Mucosa of stomach (tissue), 1 donor: ENCODE results near the gene AOX1.
"Not testable (repeated sequence)": the region's sequence is repeated elsewhere in the genome, so short reads cannot be mapped to it uniquely, and the experiment has no call there.

Experiments used
- H3K27me3 ChIP-seq: one replicate; pipeline ENCODE4 v1.7.0; 2013; ENCODE audit warnings: mild to moderate bottlenecking, low read length; ENCODE audit not compliant: control insufficient read depth, insufficient read depth
- H3K36me3 ChIP-seq: one replicate; pipeline ENCODE4 v1.7.0; 2013; ENCODE audit warnings: low read length; ENCODE audit not compliant: control insufficient read depth, insufficient read depth
- H3K4me1 ChIP-seq: one replicate; pipeline ENCODE4 v1.7.0; 2013; ENCODE audit warnings: mild to moderate bottlenecking, low read length; ENCODE audit not compliant: control insufficient read depth, insufficient read depth
- H3K4me3 ChIP-seq: one replicate; pipeline ENCODE4 v1.7.0; 2013; ENCODE audit warnings: low read length
- H3K9ac ChIP-seq: one replicate; pipeline ENCODE4 v1.7.0; 2013; ENCODE audit warnings: mild to moderate bottlenecking, low read length, moderate library complexity
- H3K9me3 ChIP-seq: one replicate; pipeline ENCODE4 v1.7.0; 2013; ENCODE audit warnings: mild to moderate bottlenecking, low read length, moderate library complexity; ENCODE audit not compliant: control insufficient read depth
- donor health status: Pancreatic carcinoma.

The AOX1 gene

DNA sequence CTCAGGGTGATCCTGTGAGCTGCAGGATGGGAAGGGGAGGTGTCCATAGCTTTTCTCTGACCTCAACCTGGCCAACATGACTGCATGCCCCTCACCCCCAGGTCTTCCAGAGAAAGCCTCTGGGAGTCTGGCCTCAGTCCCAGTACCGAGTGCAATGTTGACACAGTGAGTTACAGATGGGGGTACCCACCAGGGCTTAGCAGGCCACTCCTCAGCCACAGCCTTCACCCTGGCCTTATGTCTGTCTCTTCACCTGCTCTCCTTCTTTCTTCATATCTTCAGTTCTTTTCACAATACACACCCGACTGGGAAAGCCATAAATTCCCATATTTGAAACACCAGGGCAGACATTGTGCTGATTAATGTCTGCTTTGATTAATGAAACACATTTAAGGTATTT, 33.5 kb downstream of the AOX1 start:
- Histone ChIP-seq H3K36me3 (no peaks in the 10 kb centered on the region), H3K9me3 (no peaks in the 10 kb centered on the region), H3K27me3 (peaks cover 3% of the 10 kb centered on the region), H3K9ac (no peak overlapping the region), H3K4me3 (no peak overlapping the region), H3K4me1 (no peaks in the 10 kb centered on the region)

DNA sequence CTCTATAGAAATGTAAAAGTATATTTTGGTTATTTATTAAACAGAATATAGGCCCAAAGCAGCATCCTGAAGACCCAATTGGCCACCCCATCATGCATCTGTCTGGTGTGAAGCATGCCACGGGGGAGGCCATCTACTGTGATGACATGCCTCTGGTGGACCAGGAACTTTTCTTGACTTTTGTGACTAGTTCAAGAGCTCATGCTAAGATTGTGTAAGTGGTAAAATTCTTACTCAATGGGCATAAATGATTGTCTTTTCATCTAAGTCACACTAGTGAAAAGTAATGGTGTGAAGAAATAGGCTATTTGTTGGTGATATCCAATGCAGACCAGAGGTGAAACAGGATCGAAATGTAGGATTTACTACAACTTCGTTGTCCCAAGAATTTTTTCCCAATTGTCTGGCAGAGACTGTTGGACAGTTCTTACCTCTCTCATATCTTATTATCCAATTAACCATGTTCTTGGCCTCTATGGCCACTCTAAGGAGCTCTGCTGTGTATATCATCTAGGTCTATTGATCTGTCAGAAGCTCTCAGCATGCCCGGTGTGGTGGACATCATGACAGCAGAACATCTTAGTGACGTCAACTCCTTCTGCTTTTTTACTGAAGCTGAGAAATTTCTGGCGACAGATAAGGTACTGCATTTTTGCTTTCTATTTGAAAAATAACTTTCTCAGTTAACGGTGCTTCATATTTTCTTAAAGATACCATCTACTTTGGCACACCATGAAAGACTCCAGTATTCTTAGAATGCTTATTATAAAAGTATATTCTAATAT, 35.0 kb downstream of the AOX1 start:
- H3K4me3 ChIP-seq, result no peak overlapping the region
- no peak overlapping the region for H3K9ac ChIP-seq
- H3K36me3 ChIP-seq, result no peaks in the 10 kb centered on the region
- H3K4me1 ChIP-seq, result no peaks in the 10 kb centered on the region
- H3K27me3 ChIP-seq, result peaks cover 3% of the 10 kb centered on the region
- H3K9me3 ChIP-seq, result no peaks in the 10 kb centered on the region

DNA sequence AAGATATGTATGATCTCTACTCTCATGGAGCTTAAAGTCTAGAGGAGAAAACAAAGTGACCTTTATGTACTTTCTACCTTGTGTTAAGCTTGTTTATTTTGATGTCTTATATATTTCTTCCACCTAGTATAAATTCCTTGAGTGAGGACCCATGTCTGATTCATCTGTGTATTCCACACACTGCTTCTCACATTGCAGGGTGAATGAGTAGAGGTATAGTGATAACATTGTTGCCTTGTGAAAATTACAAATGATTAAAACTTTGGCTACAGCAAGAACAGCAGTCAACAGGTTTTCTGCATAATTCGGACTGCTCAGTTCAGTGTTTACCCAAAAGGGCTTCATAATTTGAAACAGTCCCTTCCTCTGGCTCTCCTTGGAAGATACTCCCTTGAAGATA, 36.3 kb downstream of the AOX1 start:
- Histone ChIP-seq H3K36me3 (no peaks in the 10 kb centered on the region), H3K9me3 (no peaks in the 10 kb centered on the region), H3K27me3 (peaks cover 3% of the 10 kb centered on the region), H3K9ac (no peak overlapping the region), H3K4me1 (no peaks in the 10 kb centered on the region), H3K4me3 (no peak overlapping the region)

DNA sequence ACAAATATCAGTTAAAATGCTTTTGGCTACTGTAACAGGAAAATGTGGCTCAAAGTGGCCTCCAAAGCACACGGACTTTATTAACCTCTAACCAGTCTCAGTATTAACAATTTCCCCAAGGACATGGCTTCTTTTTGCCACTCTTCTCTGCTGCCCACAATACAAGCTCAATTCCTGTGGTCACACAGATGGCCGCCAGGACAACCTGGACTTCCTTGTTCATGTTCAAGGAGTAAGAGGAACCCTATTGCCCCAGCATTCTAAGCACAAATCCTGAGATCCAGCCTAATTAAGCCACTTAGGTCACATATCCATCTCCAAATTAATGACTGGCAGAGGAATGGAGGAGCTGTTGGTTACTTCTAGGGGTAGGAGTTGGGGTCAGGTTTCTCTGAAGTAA, 38.2 kb downstream of the AOX1 start:
- H3K9ac ChIP-seq, result no peak overlapping the region
- H3K27me3 ChIP-seq, result no peaks in the 10 kb centered on the region
- no peaks in the 10 kb centered on the region for H3K36me3 ChIP-seq
- no peak overlapping the region for H3K4me3 ChIP-seq
- H3K9me3 ChIP-seq, result no peaks in the 10 kb centered on the region
- no peaks in the 10 kb centered on the region for H3K4me1 ChIP-seq

DNA sequence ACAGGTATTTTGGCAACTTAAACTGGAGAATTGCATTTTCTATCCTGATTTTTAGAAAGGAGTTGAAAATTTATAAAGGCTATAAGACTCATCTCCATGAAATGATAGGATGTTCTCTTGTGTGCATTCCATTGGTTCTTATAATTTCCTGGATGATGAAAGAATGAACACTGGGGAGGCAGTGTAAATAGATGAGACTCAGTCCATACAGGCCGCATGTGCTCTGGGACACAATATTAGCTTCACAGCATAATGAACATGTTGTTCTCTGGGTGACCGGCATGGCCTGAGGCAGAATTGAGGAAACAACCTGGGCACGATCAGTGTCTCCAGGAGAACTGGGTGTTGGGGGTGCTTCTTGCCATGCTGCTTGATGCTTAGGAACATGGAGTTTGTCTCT, 38.8 kb downstream of the AOX1 start:
- Histone ChIP-seq H3K36me3 (no peaks in the 10 kb centered on the region), H3K4me1 (no peaks in the 10 kb centered on the region), H3K4me3 (no peak overlapping the region), H3K27me3 (no peaks in the 10 kb centered on the region), H3K9ac (no peak overlapping the region), H3K9me3 (no peaks in the 10 kb centered on the region)

DNA sequence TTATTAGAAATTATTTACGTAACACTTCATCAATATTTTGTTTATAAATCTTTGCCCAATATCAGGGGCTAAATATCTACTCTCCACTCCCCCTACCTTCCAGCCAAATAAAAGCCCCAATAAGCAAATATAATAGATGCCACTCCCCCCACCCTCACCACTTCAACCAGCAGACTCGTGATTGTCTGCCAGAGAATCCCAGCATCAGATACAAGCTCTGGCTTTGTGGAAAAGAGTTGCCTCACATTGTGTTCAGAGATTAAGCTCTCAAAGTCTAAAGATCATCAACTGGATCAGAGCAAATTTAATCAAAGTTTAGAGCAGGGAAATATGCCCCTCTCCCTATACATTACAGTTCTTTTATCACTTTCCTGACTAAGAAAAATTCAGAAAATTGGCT, 39.5 kb downstream of the AOX1 start:
- H3K27me3 ChIP-seq, result no peaks in the 10 kb centered on the region
- no peak overlapping the region for H3K9ac ChIP-seq
- no peaks in the 10 kb centered on the region for H3K9me3 ChIP-seq
- no peaks in the 10 kb centered on the region for H3K4me1 ChIP-seq
- no peaks in the 10 kb centered on the region for H3K36me3 ChIP-seq
- H3K4me3 ChIP-seq, result no peak overlapping the region

DNA sequence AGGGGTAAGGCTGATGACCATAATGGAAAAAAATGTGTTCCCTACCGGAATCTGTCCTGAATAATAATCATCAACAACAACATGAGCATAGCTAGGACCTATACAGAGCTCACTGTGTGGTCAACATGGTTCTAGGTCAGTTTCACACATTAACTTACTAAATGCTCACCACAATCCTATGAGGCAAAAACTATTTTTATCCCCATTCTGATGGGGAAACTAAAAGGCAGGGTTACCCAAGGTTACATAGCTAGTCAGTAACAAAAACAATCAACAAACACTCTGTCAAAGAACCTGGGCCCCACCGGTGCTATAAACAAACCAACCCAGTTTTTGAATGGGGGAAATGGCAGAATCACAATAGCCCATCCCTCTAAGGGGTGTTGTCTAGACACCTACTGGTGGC, 40.1 kb downstream of the AOX1 start:
- H3K4me3 ChIP-seq, result no peak overlapping the region
- no peaks in the 10 kb centered on the region for H3K27me3 ChIP-seq
- no peaks in the 10 kb centered on the region for H3K36me3 ChIP-seq
- H3K9ac ChIP-seq, result no peak overlapping the region
- no peaks in the 10 kb centered on the region for H3K4me1 ChIP-seq
- no peaks in the 10 kb centered on the region for H3K9me3 ChIP-seq

DNA sequence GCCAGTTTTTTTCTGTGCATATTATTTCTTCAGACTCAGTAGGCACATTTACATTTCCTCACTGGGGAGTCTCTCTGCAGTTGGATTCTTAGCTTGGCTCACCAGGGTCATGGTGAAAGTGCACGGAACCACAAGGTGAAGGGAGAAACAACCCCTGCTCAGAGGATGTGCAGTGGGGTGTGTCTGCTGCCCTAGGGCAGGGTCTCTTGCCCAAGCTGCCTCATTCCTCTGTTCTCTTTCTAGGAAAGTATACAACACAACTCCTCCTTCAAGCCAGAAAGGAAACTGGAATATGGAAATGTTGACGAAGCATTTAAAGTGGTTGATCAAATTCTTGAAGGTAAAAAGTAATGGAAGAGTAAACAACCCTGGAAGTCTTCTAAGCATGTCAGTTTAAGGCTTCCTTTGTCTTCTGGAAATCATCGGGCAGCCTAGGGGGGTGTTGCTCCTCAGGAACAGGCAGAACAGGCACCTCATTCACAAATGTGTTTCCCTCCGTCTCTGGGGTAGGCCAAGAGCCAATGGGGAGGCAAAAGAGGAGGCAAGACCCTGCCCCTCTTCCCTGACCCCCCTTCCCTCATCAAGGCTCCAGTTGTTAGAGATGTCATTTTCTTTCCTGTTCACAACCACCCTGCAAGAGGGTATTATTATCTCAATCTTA, 41.4 kb downstream of the AOX1 start:
- no peak overlapping the region for H3K9ac ChIP-seq
- no peaks in the 10 kb centered on the region for H3K9me3 ChIP-seq
- no peak overlapping the region for H3K4me3 ChIP-seq
- no peaks in the 10 kb centered on the region for H3K27me3 ChIP-seq
- H3K4me1 ChIP-seq, result no peaks in the 10 kb centered on the region
- no peaks in the 10 kb centered on the region for H3K36me3 ChIP-seq

DNA sequence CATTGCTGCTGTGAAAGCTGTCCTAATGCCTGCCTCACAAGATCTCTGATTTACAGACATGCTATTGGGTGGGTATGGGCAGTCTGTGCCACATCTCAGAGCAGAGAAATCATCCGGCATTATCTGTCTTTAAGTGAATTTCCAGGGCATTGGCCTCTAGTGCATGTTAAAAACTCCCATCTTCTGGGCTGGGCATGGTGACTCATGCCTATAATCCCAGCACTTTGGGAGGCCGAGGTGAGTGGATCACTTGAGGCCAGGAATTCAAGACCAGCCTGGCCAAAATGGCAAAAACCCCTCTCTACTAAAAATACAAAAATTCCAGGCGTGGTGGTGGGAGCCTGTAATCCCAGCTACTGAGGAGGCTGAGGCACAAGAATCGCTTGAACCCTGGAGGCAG, 42.6 kb downstream of the AOX1 start:
- H3K36me3 ChIP-seq, H3K9me3 ChIP-seq, H3K4me1 ChIP-seq, H3K27me3 ChIP-seq, H3K9ac ChIP-seq, H3K4me3 ChIP-seq: not testable (repeated sequence)

DNA sequence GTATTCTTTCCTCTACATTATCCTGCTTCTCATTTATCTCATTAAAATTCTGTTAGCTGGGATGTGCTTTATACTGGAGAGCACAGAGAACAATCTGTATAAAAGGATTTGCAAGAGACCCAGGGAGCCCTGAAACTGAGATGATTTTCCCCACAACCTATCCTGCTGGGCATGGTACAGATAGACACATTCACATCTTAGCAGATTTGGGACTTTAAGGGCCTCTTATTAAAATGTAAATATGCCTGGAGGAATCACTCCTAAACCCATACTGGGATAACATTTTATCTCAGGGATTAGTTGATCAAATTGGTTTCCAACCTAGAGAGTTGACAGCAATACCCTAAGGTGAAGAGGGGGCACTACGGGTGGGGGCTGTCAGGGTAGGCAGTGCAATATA, 45.5 kb downstream of the AOX1 start:
- Histone ChIP-seq H3K27me3 (no peaks in the 10 kb centered on the region), H3K36me3 (no peaks in the 10 kb centered on the region), H3K4me1 (no peaks in the 10 kb centered on the region), H3K9ac (no peak overlapping the region), H3K9me3 (no peaks in the 10 kb centered on the region), H3K4me3 (no peak overlapping the region)

DNA sequence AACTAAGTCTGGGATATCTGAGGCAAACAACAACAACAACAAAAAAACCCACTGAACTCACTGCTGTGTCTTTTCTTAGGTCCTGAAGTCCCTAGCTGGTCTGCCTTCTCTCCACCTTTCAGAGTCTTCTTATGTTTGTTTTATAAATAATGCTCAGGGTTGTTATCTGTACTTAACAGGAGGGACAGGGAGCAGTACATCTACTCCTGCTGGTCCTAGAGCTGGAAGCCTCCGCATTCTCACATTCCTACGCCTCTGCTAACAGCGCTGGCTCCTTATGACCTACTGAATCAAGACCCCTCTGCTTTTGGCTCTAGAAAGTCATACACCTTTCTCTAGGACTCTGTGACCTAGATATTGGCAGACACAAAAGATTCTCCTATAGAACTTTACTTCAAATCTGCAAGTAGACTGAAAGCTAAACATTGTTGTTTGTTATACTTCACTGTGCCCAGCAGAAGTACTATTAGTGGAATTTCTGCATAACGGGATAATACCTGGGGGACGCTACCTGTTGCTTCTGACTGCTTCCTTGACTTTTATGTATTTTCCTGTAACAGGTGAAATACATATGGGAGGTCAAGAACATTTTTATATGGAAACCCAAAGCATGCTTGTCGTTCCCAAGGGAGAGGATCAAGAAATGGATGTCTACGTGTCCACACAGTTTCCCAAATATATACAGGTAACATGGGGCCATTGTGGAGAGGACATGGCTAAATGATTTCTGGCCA, 48.6 kb downstream of the AOX1 start:
- H3K9me3 ChIP-seq, result no peaks in the 10 kb centered on the region
- H3K4me1 ChIP-seq, result no peaks in the 10 kb centered on the region
- no peaks in the 10 kb centered on the region for H3K36me3 ChIP-seq
- no peaks in the 10 kb centered on the region for H3K27me3 ChIP-seq
- H3K9ac ChIP-seq, result no peak overlapping the region
- H3K4me3 ChIP-seq, result no peak overlapping the region

DNA sequence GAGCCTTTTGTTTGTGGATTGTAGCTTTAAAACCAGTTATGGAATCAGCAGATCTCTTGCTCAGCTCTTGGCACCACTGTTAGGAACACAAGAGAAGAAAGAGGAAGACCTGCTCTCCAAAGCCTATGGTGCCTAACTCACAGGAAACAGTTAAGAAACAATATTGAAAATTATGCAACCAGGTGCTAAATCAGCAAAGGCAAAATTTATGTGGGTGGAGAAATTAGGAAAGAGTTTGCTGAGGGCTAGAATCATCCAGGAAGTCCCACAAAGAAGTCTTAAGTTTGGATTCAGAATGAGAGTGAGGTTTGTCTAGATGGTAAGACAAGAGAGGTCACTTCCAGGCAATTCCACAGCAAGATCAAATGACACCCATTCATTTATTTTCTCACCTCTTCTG, 49.4 kb downstream of the AOX1 start:
- Histone ChIP-seq H3K9ac (no peak overlapping the region), H3K9me3 (no peaks in the 10 kb centered on the region), H3K4me3 (no peak overlapping the region), H3K36me3 (no peaks in the 10 kb centered on the region), H3K27me3 (no peaks in the 10 kb centered on the region), H3K4me1 (no peaks in the 10 kb centered on the region)
